Ectodermal cell (in vitro differentiated cells): Measurements from ENCODE around the gene PPP6C. TPM values are rescaled to one million over a fixed set of nuclear protein-coding genes. Genes with fewer than 3 reads are reported as not detected.
"Not testable (repeated sequence)": the region's sequence is repeated elsewhere in the genome, so short reads cannot be mapped to it uniquely, and the experiment has no call there.

Experiments used
- H3K27ac ChIP-seq: 2 replicates; pipeline ENCODE4 v1.7.0; 2013; ENCODE audit warnings: mild to moderate bottlenecking, low read depth, low read length; ENCODE audit not compliant: insufficient read depth, poor library complexity, severe bottlenecking
- H3K27me3 ChIP-seq: 2 replicates; pipeline ENCODE4 v1.7.0; 2013; ENCODE audit warnings: mild to moderate bottlenecking, low read length; ENCODE audit not compliant: insufficient read depth, control insufficient read depth, poor library complexity, severe bottlenecking
- H3K36me3 ChIP-seq: one replicate; pipeline ENCODE4 v1.7.0; 2013; ENCODE audit warnings: low read length; ENCODE audit not compliant: control insufficient read depth, insufficient read depth
- H3K4me1 ChIP-seq: one replicate; pipeline ENCODE4 v1.7.0; 2013; ENCODE audit warnings: low read length; ENCODE audit not compliant: control insufficient read depth, insufficient read depth
- H3K4me3 ChIP-seq: 2 replicates; pipeline ENCODE4 v1.7.0; 2013; ENCODE audit warnings: low read depth, low read length, control low read depth; ENCODE audit not compliant: insufficient read depth
- H3K9me3 ChIP-seq: 2 replicates; pipeline ENCODE4 v1.7.0; 2013; ENCODE audit warnings: mild to moderate bottlenecking, low read length, moderate library complexity; ENCODE audit not compliant: control insufficient read depth
- WGBS, 2 experiments: methylation state at CpG; one replicate each; pipeline ENCODE4 v1.1.7; 2013; ENCODE audit warnings: missing lambda C conversion rate in 2 of 2; 5-methylcytosine and 5-hydroxymethylcytosine counted together
- polyA plus RNA-seq, 4 experiments: library from polyadenylated mRNA; stranded (reverse); fragments of 50-300 nt; gene quantifications; one replicate each; pipeline ENCODE4 v1.2.3, GENCODE V29; 2013

The PPP6C gene
- polyA plus RNA-seq (2013, experiment 1 of 4) = 41.5 TPM
- polyA plus RNA-seq (2013, experiment 2 of 4) = 48.4 TPM
- polyA plus RNA-seq (2013, experiment 3 of 4) = 28.8 TPM
- polyA plus RNA-seq (2013, experiment 4 of 4) = 31.7 TPM

- Histone ChIP-seq H3K27ac (peak within 1 kb of the TSS; percentile 52), H3K4me1 (peaks cover 5% of the 10 kb centered on the region), H3K36me3 (no peaks in the 10 kb centered on the region), H3K4me3 (peak within 1 kb of the TSS; percentile 82), H3K9me3 (no peaks in the 10 kb centered on the region), H3K27me3 (no peaks in the 10 kb centered on the region)
- WGBS, 2 experiments = 1% methylated on average over 82 of the region's 82 CpGs
Measured at GRCh38 chr9:125189361-125190289, at the start of gene PPP6C. TSS of gene PPP6C (minus strand) at chr9:125189803. CDS start at chr9:125189718, 85 bp downstream.

GRCh38 chr9:125238915-125239446, 49.4 kb upstream of the PPP6C start:
- Histone ChIP-seq H3K9me3 (no peaks in the 10 kb centered on the region), H3K36me3 (peaks cover 37% of the 10 kb centered on the region), H3K27ac (no peak overlapping the region), H3K4me3 (peak overlapping the region; percentile 66), H3K4me1 (peaks cover 14% of the 10 kb centered on the region), H3K27me3 (no peaks in the 10 kb centered on the region)
- WGBS, 2 experiments = 93 to 95% methylated on average over 12 to 14 of the region's 14 CpGs

- no peak overlapping the region for H3K27ac ChIP-seq
- H3K36me3 ChIP-seq = peaks cover 37% of the 10 kb centered on the region
- no peaks in the 10 kb centered on the region for H3K27me3 ChIP-seq
- no peak overlapping the region for H3K4me3 ChIP-seq
- peaks cover 14% of the 10 kb centered on the region for H3K4me1 ChIP-seq
- 95 to 97% methylated on average over 7 of the region's 7 CpGs for WGBS, 2 experiments
- no peaks in the 10 kb centered on the region for H3K9me3 ChIP-seq
Measured at GRCh38 chr9:125238127-125238914, 48.7 kb upstream of the PPP6C start.

GRCh38 chr9:125236520-125237159, 47.0 kb upstream of the PPP6C start:
- 94 to 100% methylated on average over 1 to 4 of the region's 5 CpGs for WGBS, 2 experiments
- H3K27ac ChIP-seq, H3K4me3 ChIP-seq, H3K27me3 ChIP-seq, H3K9me3 ChIP-seq: not testable (repeated sequence)
- Histone ChIP-seq H3K36me3 (peaks cover 37% of the 10 kb centered on the region), H3K4me1 (peaks cover 14% of the 10 kb centered on the region)

- Histone ChIP-seq H3K9me3 (no peaks in the 10 kb centered on the region), H3K4me1 (peaks cover 14% of the 10 kb centered on the region), H3K36me3 (peaks cover 37% of the 10 kb centered on the region), H3K4me3 (no peak overlapping the region), H3K27ac (no peak overlapping the region), H3K27me3 (no peaks in the 10 kb centered on the region)
- WGBS, 2 experiments = 90 to 95% methylated on average over 4 to 5 of the region's 5 CpGs
Measured at GRCh38 chr9:125235804-125236519, 46.4 kb upstream of the PPP6C start.

GRCh38 chr9:125234099-125234498, 44.5 kb upstream of the PPP6C start:
- H3K9me3 ChIP-seq, H3K27ac ChIP-seq, H3K27me3 ChIP-seq, H3K4me3 ChIP-seq: not testable (repeated sequence)
- 90 to 95% methylated on average over 7 to 8 of the region's 8 CpGs for WGBS, 2 experiments
- Histone ChIP-seq H3K4me1 (peaks cover 10% of the 10 kb centered on the region), H3K36me3 (peaks cover 31% of the 10 kb centered on the region)

- peaks cover 6% of the 10 kb centered on the region for H3K4me1 ChIP-seq
- no peak overlapping the region for H3K27ac ChIP-seq
- H3K4me3 ChIP-seq = no peak overlapping the region
- H3K9me3 ChIP-seq = no peaks in the 10 kb centered on the region
- peaks cover 27% of the 10 kb centered on the region for H3K36me3 ChIP-seq
- whole genome bisulfite sequencing, 2 experiments = 87 to 98% methylated on average over 3 of the region's 3 CpGs
- H3K27me3 ChIP-seq = no peaks in the 10 kb centered on the region
Measured at GRCh38 chr9:125233678-125234077, 44.1 kb upstream of the PPP6C start.

- no peak overlapping the region for H3K27ac ChIP-seq
- WGBS, 2 experiments = 95% methylated on average over 6 of the region's 6 CpGs
Measured at GRCh38 chr9:125227761-125228160, 38.2 kb upstream of the PPP6C start.

GRCh38 chr9:125224858-125225257, 35.3 kb upstream of the PPP6C start:
- H3K36me3 ChIP-seq, H3K27ac ChIP-seq, H3K4me3 ChIP-seq, H3K9me3 ChIP-seq, H3K4me1 ChIP-seq, H3K27me3 ChIP-seq: not testable (repeated sequence)

More at GRCh38 chr9:125227761-125228160, 38.2 kb upstream of the PPP6C start:
- Histone ChIP-seq H3K36me3 (no peaks in the 10 kb centered on the region), H3K4me3 (no peak overlapping the region), H3K27me3 (no peaks in the 10 kb centered on the region), H3K4me1 (no peaks in the 10 kb centered on the region), H3K9me3 (no peaks in the 10 kb centered on the region)
